Smooth muscle cell (in vitro differentiated cells): ENCODE measurements around the gene RASA1. TPM values are rescaled to one million over a fixed set of nuclear protein-coding genes. Genes with fewer than 3 reads are reported as not detected.

ENCODE experiments used
- DNase-seq: peaks from one replicate; lab custom pipeline; 2025; ENCODE audit not compliant: unreplicated experiment; lab: John Stamatoyannopoulos, UW
- H2AFZ ChIP-seq: fragments of 200-600 bp; sonication (generic); 2 replicates; pipeline ENCODE4 v1.6.0; 2016; ENCODE audit warnings: antibody characterized with exemption, low read depth, mild to moderate bottlenecking
- H3F3A ChIP-seq: fragments of 200-600 bp; sonication (generic); 2 replicates; pipeline ENCODE4 v1.6.0; 2017; ENCODE audit warnings: antibody characterized with exemption, low read depth
- H3K27ac ChIP-seq: fragments of 200-600 bp; sonication (generic); 2 replicates; pipeline ENCODE4 v1.5.1; 2016; ENCODE audit warnings: low read depth, mild to moderate bottlenecking
- H3K27me3 ChIP-seq: fragments of 200-600 bp; sonication (generic); 2 replicates; pipeline ENCODE4 v1.6.1; 2016; ENCODE audit warnings: low read depth, mild to moderate bottlenecking
- H3K36me3 ChIP-seq: fragments of 200-600 bp; sonication (generic); 2 replicates; pipeline ENCODE4 v1.5.1; 2016; ENCODE audit warnings: low read depth
- H3K4me1 ChIP-seq: fragments of 200-600 bp; sonication (generic); 2 replicates; pipeline ENCODE4 v1.5.1; 2016; ENCODE audit warnings: low read depth
- H3K4me2 ChIP-seq: fragments of 200-600 bp; sonication (generic); 2 replicates; pipeline ENCODE4 v1.6.0; 2016; ENCODE audit warnings: mild to moderate bottlenecking
- H3K4me3 ChIP-seq: fragments of 200-600 bp; sonication (generic); 2 replicates; pipeline ENCODE4 v1.5.1; 2016; ENCODE audit warnings: mild to moderate bottlenecking
- H3K79me2 ChIP-seq: fragments of 200-600 bp; sonication (generic); 2 replicates; pipeline ENCODE4 v1.6.0; 2016; ENCODE audit warnings: low read depth, mild to moderate bottlenecking
- H3K9ac ChIP-seq: fragments of 200-600 bp; sonication (generic); 2 replicates; pipeline ENCODE4 v1.6.0; 2016; ENCODE audit warnings: low read depth
- H3K9me3 ChIP-seq: fragments of 200-600 bp; sonication (generic); replicated peaks from 2 replicates; pipeline ENCODE4 v1.5.1; 2016; ENCODE audit warnings: low read depth
- H4K20me1 ChIP-seq: fragments of 200-600 bp; sonication (generic); 2 replicates; pipeline ENCODE4 v1.6.0; 2016; ENCODE audit warnings: low read depth
- CTCF ChIP-seq: fragments of 200-600 bp; sonication (generic); IDR thresholded peaks from 2 replicates; pipeline ENCODE4 v1.5.1; 2017; ENCODE audit warnings: borderline replicate concordance, mild to moderate bottlenecking, antibody characterized with exemption; ENCODE audit not compliant: insufficient read depth, poor library complexity, severe bottlenecking
- WGBS: methylation state at CpG from one replicate; pipeline ENCODE4 v1.1.7; 2016; ENCODE audit warnings: low lambda C conversion rate; 5-methylcytosine and 5-hydroxymethylcytosine counted together
- polyA plus RNA-seq: library from polyadenylated mRNA; unstranded; fragments of >200 nt; fragmentation: Nextera tagmentation; extraction: Ambion mirVana; gene quantifications from 2 replicates; pipeline ENCODE4 v1.2.1, GENCODE V29; 2016
- total RNA-seq: library from RNA; depleted of rRNA; stranded (reverse); fragments of >200 nt; gene quantifications from 2 replicates; pipeline ENCODE4 v1.2.3, GENCODE V29; 2014

The RASA1 gene
- total and polyA plus RNA-seq, 2 experiments from 2014 or later: 28.9 to 59.6 TPM

- 96% methylated on average over 11 of the region's 11 CpGs for WGBS
- peaks cover 11% of the 10 kb centered on the region for H3F3A ChIP-seq
Observed at GRCh38 chr5:87360132-87360531, 92.4 kb downstream of the RASA1 start.

DNA sequence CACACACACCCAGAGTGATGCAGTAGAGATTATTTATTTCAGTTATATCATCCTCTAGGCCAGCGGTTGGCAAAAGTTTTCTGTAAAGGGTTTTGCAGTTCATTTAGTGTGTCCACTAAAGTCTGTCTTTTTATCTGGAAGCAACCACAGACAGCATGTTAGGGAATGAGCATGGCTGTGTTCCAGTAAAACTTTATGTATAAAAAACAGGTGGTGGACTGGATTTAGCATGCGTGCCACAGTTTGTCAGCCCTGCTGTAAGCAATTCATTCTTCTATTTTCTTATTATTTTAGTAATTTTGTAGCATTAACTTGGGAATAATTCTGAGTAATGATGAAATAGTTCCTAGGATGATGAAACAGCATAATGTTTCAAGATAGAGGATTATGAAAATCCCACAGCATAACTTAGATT is 93.4 kb downstream of the RASA1 start:
- Histone ChIP-seq H3K27me3 (no peaks in the 10 kb centered on the region), H4K20me1 (peaks cover 10% of the 10 kb centered on the region), H3K79me2 (no peaks in the 10 kb centered on the region), H3K36me3 (peaks cover 24% of the 10 kb centered on the region), H3K4me3 (no peak overlapping the region), H3K9me3 (no peaks in the 10 kb centered on the region), H2AFZ (no peak overlapping the region), H3F3A (peaks cover 11% of the 10 kb centered on the region), H3K27ac (peak overlapping the region; percentile 57), H3K9ac (no peak overlapping the region), H3K4me1 (no peaks in the 10 kb centered on the region), H3K4me2 (peak overlapping the region; percentile 37)
- no peak for TF ChIP-seq CTCF
- DNase-seq: no peak
- WGBS: 45% methylated on average over 2 of the region's 2 CpGs

More at GRCh38 chr5:87360132-87360531, 92.4 kb downstream of the RASA1 start:
- Histone ChIP-seq H3K79me2 (no peaks in the 10 kb centered on the region), H3K27me3 (no peaks in the 10 kb centered on the region), H2AFZ (no peak overlapping the region), H3K4me1 (no peaks in the 10 kb centered on the region), H3K27ac (peak overlapping the region; percentile 57), H3K36me3 (peaks cover 28% of the 10 kb centered on the region), H3K4me2 (no peak overlapping the region), H3K4me3 (no peak overlapping the region), H3K9me3 (no peaks in the 10 kb centered on the region), H4K20me1 (peaks cover 10% of the 10 kb centered on the region), H3K9ac (no peak overlapping the region)
- no peak for TF ChIP-seq CTCF
- no peak for DNase-seq

DNA sequence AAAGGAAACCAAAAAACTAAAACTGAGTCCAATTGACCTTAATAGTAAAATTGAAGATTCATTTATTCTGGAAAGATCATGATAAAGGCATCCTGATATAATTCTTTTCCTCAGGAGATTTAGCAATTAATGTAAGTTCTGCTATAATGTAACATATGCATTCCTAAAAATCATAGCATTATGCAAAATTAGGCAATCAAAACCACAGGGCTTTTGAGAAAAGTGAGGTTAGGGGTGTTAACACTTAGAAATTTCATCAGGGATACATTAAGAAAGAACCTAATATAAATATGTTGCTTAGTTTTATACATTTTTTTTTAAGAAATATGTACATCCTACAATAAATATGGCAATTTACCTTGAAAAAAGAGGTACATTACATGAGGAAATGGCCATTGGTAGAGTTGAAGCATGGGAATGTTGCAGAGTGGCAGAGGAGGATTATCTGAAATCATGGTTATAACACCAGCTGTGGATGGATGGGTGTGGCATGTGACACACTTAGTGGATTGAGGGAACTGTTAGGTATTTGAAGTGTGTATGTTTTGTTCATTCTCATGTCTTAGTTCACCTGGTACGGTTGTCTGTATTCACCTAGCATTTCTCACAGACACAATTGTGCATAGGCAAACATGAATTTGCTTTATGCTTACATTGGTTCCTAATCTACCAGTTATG is 94.0 kb downstream of the RASA1 start:
- H3K4me1 ChIP-seq: no peaks in the 10 kb centered on the region
- H3F3A ChIP-seq: peaks cover 11% of the 10 kb centered on the region
- peaks cover 29% of the 10 kb centered on the region for H3K36me3 ChIP-seq
- no peaks in the 10 kb centered on the region for H3K79me2 ChIP-seq
- no peaks in the 10 kb centered on the region for H3K9me3 ChIP-seq
- H3K27me3 ChIP-seq: no peaks in the 10 kb centered on the region
- H3K9ac ChIP-seq: no peak overlapping the region
- H3K4me2 ChIP-seq: peak overlapping the region; percentile 37
- H3K4me3 ChIP-seq: no peak overlapping the region
- H2AFZ ChIP-seq: no peak overlapping the region
- peak overlapping the region; percentile 57 for H3K27ac ChIP-seq
- H4K20me1 ChIP-seq: peaks cover 10% of the 10 kb centered on the region
- no peak for DNase-seq
- TF ChIP-seq CTCF: no peak
- WGBS: 100% methylated on average over 1 of the region's 1 CpG

GRCh38 chr5:87367243-87367642 is 99.6 kb downstream of the RASA1 start:
- TF ChIP-seq CTCF: no peak
- Histone ChIP-seq H3K9ac (no peak overlapping the region), H3K79me2 (no peaks in the 10 kb centered on the region), H3K4me3 (no peak overlapping the region), H3K36me3 (peaks cover 22% of the 10 kb centered on the region), H3F3A (peaks cover 3% of the 10 kb centered on the region), H3K9me3 (no peaks in the 10 kb centered on the region), H2AFZ (no peak overlapping the region), H3K27ac (no peak overlapping the region), H3K4me1 (no peaks in the 10 kb centered on the region), H3K27me3 (no peaks in the 10 kb centered on the region), H4K20me1 (peaks cover 12% of the 10 kb centered on the region), H3K4me2 (no peak overlapping the region)
- 96% methylated on average over 2 of the region's 2 CpGs for WGBS
- no peak for DNase-seq
